ENCODE measurements around the gene WFDC12.

DNA sequence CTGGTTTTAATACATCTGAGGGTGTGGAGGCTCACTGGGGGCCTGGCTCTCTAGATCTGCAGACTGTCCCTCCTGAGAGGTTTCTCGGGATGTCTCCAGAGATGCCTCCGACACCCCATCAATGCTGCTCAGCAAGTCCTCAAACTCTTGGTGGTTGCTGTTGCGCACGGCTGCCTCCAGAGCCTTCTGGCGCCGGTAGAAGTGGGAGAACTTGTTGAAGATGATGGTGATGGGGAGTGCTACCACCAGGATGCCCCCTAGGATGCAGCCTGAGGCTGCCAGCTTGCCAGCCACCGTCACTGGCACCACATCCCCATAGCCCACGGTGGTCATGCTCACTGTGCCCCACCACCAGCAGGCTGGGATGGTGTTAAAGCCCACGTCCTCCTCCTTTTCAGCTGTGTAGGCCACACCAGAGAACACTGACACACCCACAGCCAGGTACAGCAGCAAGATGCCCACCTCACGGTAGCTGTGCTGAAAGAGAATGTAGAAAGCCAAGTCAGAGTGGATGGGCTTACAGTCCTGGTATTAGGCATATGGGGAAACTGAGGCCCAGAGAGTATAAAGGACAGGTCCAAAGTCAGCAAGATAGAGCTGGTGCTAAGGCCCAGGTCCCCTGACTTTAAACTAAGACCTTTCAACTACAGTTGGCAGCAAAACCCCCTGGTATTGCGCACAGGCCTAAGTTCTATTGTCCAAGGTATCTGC, 29.2 kb downstream of the WFDC12 start:
- TF ChIP-seq POLR2A (IDR thresholded peaks at IDR 0.05; ENCODE audit: extremely low read depth, insufficient read length) (no peak), MYC (IDR thresholded peaks at IDR 0.05; ENCODE audit: low read depth, low read length) (no peak)
- TF ChIP-seq, protein P1, sequence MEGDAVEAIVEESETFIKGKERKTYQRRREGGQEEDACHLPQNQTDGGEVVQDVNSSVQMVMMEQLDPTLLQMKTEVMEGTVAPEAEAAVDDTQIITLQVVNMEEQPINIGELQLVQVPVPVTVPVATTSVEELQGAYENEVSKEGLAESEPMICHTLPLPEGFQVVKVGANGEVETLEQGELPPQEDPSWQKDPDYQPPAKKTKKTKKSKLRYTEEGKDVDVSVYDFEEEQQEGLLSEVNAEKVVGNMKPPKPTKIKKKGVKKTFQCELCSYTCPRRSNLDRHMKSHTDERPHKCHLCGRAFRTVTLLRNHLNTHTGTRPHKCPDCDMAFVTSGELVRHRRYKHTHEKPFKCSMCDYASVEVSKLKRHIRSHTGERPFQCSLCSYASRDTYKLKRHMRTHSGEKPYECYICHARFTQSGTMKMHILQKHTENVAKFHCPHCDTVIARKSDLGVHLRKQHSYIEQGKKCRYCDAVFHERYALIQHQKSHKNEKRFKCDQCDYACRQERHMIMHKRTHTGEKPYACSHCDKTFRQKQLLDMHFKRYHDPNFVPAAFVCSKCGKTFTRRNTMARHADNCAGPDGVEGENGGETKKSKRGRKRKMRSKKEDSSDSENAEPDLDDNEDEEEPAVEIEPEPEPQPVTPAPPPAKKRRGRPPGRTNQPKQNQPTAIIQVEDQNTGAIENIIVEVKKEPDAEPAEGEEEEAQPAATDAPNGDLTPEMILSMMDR (IDR thresholded peaks at IDR 0.05; ENCODE audit: low read depth, low read length), result no peak
- TF ChIP-seq, protein P2, sequence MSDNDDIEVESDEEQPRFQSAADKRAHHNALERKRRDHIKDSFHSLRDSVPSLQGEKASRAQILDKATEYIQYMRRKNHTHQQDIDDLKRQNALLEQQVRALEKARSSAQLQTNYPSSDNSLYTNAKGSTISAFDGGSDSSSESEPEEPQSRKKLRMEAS (IDR thresholded peaks at IDR 0.05; ENCODE audit: low read depth, low read length), result no peak
